HG03354 (cell line): ENCODE data around the gene MRFAP1.

ENCODE experiments used
- ATAC-seq: cut with Tn5 transposase; IDR thresholded peaks from one replicate; pipeline ENCODE4 v1.9.1; 2021; ENCODE audit warnings: mild to moderate bottlenecking; ENCODE audit not compliant: unreplicated experiment, poor library complexity, severe bottlenecking

MRFAP1 gene

DNA sequence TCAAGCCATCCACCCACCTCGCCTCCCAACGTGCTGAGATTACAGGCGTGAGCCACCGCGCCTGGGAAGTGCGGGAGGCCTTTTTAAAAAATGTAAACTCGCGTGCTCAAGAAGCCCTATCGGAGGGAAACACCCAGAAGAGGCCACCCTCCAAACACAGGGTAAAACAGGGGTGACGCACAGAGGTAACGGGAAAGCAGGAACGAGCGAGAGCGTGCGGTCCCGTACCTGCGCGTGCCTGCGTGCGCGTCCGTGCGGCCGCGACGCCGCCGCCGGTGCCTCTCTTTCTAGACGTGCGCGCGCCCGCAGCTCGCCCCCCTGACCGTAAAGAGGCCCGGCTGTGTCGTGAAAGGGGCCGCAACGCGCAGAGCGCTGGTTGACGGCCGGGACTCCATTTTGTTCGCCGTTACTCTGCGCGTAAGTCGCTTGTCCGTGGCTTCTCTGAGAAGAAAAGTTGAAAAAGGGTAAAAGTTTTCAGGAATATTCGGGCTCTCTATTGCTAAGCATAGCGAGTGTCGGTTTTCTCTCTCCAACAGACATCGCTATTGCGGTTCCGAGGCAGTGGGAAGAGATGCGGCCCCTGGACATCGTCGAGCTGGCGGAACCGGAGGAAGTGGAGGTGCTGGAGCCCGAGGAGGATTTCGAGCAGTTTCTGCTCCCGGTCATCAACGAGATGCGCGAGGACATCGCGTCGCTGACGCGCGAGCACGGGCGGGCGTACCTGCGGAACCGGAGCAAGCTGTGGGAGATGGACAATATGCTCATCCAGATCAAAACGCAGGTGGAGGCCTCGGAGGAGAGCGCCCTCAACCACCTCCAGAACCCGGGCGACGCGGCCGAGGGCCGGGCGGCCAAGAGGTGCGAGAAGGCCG is at the start of gene MRFAP1:
Gene MRFAP1 (plus strand): TSS at position 394 of the 872 bp plus-strand sequence. CDS start 178 bp downstream, at position 572.
- peak; percentile 80 for ATAC-seq

DNA sequence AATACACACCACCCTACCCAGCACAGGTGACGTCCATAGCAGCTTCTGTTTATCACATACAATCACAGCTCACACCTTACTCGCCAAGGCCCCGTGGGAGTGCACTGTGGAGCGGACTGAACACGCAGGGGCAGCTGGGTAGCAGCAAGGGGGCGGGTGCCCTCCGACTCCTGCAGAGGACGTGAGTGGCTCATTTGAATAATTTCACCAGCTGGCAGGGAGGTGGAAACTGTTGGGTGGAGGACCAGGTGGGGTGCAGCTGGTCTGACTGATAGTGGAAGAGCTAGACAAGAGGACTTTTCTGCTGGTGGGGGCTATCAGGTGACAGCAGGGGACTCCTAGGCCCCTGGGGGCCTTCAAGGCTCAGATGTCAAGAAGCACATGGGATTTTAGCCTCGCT is 49.2 kb upstream of the MRFAP1 start:
- peak; percentile 88 for ATAC-seq

DNA sequence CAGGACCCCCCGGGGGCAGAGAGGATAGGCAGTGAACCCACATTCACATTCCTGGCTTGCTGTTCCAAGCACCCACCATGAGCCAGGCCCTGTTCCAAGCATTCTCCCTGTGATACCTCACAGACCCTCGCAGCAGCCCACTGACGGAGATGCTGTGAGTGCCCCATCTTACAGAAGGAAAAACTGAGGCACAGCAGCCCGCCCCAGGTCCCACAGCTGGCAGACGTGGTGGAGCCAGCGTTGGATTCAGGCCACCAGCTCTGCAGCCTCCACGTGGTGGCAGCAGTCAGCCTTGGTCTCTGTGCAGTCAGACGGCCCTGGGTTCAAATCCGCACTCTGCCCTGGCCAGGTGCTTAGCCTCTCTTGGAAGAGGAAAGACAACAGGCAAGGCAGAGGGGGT is 48.7 kb upstream of the MRFAP1 start:
- ATAC-seq, result no peak

DNA sequence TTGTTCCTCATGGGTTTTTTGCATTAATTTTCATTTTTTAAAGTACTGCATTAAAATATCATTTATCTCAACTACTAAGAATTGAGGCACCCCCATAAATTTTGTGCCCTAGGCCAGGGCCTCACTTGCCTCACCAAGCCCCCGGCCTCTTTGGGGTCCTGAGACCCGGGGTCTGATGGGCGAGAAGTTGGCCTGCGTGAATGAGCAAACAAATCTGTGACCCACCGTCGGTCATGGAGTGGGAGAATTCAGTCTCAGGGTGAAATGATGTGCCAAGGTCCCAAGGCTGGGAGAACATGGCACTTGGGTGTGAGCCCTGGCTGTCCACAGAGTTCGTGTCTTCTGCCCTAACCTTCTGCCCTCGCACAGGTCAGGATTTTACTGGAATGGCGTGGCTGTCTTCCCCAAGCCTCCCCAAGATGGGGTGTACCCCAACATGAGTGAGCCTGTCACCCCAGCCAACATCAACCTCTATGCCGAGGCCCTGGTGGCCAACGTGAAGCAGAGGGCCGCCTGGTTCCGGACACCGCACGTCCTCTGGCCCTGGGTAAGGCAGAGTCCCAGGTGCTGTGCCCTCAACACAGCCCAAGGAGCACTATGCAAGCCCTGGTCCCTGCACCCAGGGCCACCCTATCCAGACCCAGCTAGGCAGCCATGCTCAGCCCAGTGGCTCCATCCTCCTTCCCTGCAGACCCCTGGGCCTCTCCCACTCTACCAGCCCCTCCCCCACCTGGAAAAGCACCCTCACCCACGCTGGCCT is 47.5 kb upstream of the MRFAP1 start:
- no peak for ATAC-seq

DNA sequence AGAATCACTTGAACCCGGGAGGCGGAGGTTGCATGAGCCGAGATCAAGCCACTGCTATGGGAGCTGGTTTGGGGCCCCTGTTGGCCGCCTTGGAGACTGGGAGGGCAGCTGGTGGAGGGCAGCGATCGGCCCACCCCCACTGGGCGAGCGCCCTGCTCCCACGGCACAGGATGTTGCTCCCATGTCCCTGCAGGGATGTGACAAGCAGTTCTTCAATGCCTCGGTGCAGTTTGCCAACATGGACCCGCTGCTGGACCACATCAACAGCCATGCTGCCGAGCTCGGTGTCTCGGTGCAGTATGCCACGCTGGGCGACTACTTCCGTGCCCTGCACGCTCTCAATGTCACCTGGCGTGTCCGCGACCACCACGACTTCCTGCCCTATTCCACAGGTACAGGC is 46.1 kb upstream of the MRFAP1 start:
- no peak for ATAC-seq

DNA sequence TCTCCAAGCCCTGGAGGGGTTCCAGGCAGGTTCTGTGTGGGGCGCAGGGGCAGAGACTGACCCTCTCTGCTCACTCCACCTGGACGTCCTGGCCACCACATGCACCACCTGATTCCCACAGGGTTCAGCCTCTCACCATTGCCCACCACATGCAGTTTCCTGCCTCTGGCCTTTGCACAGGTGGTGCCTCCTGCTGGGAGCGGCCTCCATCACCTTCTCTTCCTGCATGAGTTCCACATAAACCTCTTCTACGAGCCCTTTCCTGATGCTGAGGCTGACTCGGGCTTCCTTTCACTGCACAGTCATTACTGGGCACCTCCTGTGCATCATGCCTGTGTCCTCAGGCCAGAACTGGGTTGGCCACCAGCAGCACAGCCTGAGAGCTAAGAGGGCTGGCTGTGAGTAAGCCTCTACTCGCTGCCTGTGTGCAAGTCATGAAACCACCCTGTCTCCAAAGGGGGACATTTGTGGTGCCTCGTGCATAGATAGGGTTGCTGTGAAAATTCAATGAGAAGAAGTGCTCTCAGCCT is 45.6 kb upstream of the MRFAP1 start:
- no peak for ATAC-seq

DNA sequence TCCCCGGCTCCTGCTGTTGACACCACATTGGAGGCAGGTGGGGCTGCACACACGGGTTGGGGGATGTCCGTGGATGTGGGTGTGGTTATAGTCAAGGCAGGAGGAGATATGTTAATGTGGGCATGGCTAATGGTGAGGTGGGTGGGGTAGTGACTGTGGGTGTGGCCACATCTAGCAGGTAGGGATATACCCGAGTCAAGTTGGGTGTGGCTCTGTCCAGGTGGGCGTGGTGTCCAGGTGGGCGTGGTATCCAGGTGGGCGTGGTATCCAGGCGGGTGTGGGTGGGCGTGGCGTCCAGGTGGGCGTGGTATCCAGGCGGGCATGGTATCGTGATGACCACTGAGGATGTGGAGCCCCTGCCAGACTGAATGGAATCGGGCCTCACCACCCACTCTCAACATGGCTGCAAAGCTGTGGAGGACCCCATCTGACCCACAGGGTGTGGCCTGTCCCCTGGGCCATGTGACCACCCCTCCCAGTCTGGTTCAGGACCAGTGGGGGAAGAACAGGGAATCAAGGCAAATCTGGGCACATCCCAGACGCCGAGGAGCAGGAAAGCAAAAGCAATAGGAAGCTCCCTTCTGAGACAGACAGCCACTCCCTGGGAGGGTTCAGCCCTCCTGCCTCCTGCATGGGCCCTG is 44.5 kb upstream of the MRFAP1 start:
- ATAC-seq, result no peak

DNA sequence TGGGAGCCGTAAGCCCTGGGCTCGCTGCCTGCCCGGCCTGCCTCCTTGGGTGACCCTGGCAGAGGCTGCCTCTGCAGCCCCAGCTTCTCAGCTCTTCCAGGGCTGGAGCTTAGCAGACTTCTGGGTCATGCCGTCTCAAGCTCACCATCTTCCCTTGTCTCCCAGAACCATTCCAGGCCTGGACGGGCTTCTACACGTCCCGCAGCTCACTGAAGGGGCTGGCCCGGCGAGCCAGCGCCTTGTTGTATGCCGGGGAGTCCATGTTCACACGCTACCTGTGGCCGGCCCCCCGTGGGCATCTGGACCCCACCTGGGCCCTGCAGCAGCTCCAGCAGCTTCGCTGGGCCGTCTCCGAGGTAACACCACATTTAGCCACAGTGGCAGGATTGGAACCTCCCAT is 43.5 kb upstream of the MRFAP1 start:
- ATAC-seq, result no peak

DNA sequence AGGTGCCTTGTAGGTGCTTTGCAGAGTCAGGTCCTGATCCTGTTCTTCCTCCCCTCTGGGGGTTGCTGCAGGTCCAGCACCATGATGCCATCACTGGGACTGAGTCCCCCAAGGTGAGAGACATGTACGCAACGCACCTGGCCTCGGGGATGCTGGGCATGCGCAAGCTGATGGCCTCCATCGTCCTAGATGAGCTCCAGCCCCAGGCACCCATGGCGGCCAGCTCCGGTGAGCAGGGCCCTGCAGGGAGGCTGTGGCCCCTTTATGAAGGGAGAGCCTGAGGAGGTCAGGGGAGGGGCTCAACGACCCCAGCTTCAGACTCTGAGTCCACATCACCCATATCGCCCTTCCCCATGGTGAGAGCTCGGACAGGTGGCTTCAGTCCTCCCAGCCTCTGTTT is 42.4 kb upstream of the MRFAP1 start:
- no peak for ATAC-seq

DNA sequence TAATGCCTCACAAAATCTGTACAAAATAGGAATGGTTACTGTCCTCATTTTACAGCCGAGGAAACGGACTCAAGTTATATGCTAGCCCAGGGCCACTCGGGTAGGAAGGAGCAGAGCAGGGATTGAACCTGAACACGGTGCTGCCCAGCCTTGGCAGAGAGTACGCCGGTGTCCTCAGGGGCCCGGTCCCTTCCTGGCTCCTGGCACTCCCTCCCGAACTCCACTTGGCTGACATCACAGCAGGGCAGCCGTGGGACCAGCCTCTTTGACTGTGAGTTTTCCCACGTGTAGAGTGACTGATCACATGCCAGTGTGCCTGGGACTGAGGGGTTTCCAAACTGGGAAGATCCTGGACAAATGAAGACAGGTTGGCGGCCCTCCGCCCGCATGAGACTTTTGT is 41.8 kb upstream of the MRFAP1 start:
- ATAC-seq, result no peak

DNA sequence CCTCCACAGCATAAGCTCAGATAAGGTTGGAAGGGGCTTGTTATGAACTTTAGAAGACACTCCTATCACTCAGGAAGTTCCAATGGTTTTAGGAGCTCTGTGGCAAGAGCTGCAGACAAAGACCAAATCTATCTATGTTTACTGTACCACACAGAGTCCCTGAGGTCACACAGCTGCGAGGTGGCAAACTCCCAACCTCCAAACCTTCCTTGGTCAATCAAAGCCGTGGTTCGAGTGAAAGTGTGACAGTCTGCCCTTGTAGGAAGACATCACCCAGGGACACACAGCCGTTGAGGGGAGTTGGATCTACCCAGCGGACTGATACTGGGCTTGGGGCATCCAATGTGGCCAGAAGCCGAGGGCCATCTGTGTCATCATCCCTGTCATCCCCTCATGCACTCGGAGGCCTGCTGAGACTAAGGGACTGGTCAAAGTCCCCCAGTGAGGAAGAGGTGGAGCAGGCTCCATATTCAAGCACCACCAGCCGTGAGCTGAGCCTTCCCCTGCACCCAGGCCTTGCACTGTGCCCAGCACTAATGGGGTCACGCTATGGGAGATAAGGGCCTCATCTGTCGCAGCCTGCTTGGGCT is 38.7 kb upstream of the MRFAP1 start:
- no peak for ATAC-seq

DNA sequence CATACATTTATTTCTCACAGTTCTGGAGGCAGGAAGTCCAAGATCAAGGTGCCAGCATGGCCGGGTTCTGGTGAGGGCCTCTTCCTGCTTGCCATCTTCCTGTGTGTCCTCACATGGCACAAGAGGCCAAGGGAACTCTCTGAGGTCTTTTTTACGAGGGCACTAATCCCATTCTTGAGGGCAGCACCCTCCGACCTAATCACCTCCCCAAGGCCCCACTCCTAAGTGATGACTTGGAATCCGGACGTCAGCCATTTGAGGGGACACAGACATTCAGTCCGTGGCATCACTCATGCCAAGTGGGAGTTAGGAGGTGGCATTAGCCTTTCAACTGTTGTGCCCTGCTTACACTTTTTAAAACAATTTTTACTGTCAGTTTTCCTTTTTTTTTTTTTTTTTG is 38.2 kb upstream of the MRFAP1 start:
- no peak for ATAC-seq

DNA sequence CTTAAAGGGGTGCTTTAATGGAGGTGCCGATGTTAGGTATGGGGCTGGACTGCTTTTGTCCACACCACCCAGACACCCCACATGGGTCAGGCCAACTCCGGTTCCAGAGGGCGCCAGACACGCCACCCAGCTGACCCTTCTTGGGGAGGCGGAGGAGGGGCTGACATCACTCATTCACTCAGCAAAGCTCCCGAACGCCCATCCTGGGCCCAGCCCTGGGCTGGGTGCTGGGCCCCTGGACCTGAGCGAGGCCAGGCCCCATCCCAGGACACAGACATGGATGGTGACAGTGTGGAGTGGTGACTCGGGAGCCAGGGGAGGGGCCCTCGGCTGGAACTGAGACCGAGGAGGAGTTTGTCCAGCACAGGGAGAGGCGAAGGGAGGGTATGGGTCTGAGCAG is 37.4 kb upstream of the MRFAP1 start:
- no peak for ATAC-seq

DNA sequence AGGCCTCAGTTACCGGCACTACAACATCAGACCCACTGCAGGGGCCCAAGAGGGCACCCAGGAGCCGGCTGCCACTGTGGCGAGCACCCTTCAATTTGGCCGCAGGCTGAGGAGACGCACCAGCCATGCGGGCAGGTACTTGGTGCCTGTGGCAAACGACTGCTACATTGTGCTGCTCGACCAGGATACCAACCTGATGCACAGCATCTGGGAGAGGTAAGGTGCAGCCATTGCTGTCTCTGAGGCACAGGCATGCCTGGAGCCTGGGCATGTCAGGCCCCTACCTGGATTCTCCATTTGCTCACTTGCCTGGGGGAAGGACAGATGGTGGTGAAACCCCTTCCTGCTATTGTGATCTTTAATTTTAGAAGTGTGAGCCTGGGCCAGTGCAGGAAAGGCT is 35.4 kb upstream of the MRFAP1 start:
- ATAC-seq, result no peak

DNA sequence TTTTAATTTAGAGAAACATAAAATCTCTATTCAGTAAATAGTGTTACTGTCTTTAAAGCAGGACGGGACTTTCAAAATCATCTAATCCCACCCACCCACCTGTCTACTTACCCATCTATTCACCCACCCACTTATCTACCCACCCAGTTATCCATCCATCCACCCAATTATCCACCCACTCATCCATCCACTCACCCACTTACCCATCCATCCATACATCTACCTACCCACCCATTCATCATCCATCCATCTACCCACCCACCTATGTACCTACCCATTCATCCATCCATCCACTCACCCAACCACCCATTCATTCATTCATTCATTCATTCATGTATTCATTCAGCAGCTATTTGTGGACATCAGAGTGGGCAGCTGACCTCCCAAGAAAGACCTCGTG is 34.9 kb upstream of the MRFAP1 start:
- no peak for ATAC-seq

DNA sequence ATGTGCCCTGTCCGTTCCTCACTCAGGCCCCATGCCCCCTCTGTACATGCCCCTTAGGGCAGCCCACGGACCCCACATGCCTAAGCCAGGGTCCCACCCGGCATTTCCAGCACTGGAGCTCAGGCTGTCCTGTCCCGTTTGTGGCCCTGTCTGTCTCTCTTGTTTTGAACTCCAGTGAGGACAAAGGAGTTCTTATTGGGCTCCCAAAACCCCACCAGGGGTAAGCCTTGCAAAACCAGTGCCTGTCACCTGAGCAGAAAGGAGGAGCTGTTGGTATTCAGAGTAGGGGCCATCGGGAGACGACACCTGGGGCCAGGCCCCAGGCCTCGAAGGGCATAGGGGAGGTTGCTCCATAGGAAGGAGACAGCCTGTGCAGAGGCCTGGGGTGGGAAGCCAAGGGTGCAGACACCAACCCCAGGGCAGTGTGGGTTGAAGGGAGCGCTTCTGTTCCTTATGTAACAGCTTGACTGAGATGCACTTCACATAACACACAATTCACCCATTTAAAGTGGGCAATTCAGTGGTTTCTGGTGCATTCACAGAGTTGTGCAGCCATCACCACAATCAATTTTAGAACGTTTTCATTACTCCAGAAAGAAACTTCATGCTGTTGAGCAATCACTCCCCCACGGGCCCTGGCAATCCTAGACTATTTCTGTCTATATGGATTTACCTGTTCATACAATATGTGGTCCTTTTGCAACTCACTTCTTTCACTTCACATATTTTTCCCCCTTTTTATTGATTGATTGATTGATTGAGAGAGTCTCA is 33.8 kb upstream of the MRFAP1 start:
- ATAC-seq, result no peak

DNA sequence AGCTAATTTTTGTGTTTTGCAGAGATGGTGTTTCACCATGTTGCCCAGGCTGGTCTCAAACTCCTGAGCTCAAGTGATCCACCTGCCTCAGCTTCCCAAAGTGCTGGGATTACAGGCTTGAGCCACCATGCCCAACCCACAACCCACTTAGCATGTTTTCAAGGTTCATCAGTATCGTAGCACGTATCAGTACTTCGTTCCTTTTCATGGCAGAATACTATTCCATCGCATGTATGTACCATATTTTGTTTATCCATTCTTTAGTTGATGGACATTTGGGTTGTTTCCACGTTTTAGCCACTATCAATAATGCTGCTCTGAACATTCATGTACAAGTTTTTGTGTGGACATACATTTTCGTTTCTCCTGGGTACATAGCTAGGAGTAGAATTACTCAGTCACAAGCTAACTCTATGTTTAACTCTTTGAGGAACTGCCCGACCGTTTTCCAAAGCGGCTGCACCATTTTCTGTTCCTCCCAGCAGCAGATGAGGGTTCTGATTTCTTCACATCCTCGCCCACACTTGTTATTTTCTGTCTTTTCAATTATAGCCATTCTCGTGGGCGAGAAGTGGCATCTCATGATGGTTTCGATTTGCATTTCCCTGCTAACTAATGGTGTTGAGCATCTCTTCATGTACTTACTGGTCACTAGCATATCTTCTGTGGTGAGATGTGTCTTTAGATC is 33.0 kb upstream of the MRFAP1 start:
- ATAC-seq, result no peak

DNA sequence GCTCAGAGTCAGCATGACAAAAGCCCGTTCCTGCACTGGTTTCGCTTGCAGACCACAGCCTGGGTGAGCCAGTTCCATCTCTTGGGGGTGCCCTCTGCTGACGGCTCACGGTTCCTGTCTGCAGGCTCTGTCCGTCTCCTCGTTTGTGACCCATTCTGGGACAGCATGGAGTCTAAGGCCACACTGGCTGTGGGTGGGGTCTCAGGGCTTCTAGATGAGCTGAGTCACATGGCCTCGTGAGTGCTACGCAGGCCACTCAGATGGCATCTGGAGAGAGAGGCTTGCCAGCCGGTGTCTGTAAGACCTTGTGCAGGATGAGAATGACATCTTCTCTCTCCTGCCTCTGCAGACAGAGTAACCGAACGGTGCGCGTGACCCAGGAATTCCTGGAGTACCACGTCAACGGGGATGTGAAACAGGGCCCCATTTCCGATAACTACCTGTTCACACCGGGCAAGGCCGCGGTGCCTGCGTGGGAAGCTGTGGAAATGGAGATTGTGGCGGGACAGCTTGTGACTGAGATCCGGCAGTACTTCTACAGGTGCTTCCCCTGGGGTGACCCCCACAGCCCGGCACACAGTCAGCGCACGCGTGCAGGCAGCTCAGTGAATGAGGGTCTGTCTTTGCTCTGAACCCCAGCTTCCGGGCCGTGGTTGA is 31.6 kb upstream of the MRFAP1 start:
- no peak for ATAC-seq
